Measurements from ENCODE around the gene MYH6.

- TF ChIP-seq CTCF (IDR thresholded peaks at IDR 0.05) (no peak), POLR2A (IDR thresholded peaks at IDR 0.05) (no peak)
These were observed 29.3 kb upstream of the MYH6 start for GRCh38 chr14:23437133-23438100.

All from body of pancreas (tissue), 4 donors.